Measurements from ENCODE around the gene MAP3K10. TPM values are rescaled to one million over a fixed set of nuclear protein-coding genes. Genes with fewer than 3 reads are reported as not detected.

The MAP3K10 gene
- total RNA-seq, 2 donors from 2014 or later, result 10.5 to 23.8 TPM

- H3K4me1 ChIP-seq (replicated peaks), result peaks cover 12% of the 10 kb centered on the region
- H3K9me3 ChIP-seq, result no peaks in the 10 kb centered on the region
- no peak overlapping the region for H3K4me3 ChIP-seq
- peak; percentile 93 for TF ChIP-seq POLR2AphosphoS5 (IDR thresholded peaks at IDR 0.05)
- no peak for TF ChIP-seq CTCF (IDR thresholded peaks at IDR 0.05)
- no peak for TF ChIP-seq POLR2A (IDR thresholded peaks at IDR 0.05)
- intact Hi-C loops (cut with DNase I), result no loop called here
- WGBS, result 22% methylated on average over 8 of the region's 8 CpGs
- peaks cover 10 to 17% of the 10 kb centered on the region in 2 donors for H3K36me3 ChIP-seq
- H3K27me3 ChIP-seq (replicated peaks; ENCODE audit: insufficient read depth), result no peaks in the 10 kb centered on the region
- DNase-seq (ENCODE audit: low spot score), result peak; percentile 67
- H3K27ac ChIP-seq, result peak overlapping the region; percentile 42 to 53
Measured at GRCh38 chr19:40253611-40254092, 62.4 kb downstream of the MAP3K10 start.

GRCh38 chr19:40254714-40255418 lies 63.6 kb downstream of the MAP3K10 start:
- Histone ChIP-seq H3K9me3 (no peaks in the 10 kb centered on the region), H3K36me3 (peaks cover 10 to 17% of the 10 kb centered on the region in 2 donors), H3K4me3 (no peak overlapping the region), H3K27ac (no peak overlapping the region), H3K4me1 (replicated peaks) (peaks cover 12% of the 10 kb centered on the region), H3K27me3 (replicated peaks; ENCODE audit: insufficient read depth) (no peaks in the 10 kb centered on the region)
- no peak for TF ChIP-seq POLR2AphosphoS5 (IDR thresholded peaks at IDR 0.05)
- intact Hi-C loops (cut with DNase I), result no loop called here
- no peak for DNase-seq (ENCODE audit: low spot score)
- WGBS, result 94% methylated on average over 16 of the region's 16 CpGs

- DNase-seq (ENCODE audit: low spot score), result no peak
- Histone ChIP-seq H3K36me3 (peaks cover 10 to 17% of the 10 kb centered on the region in 2 donors), H3K4me1 (replicated peaks) (peaks cover 12% of the 10 kb centered on the region), H3K27ac (no peak overlapping the region), H3K27me3 (replicated peaks; ENCODE audit: insufficient read depth) (no peaks in the 10 kb centered on the region), H3K9me3 (no peaks in the 10 kb centered on the region), H3K4me3 (no peak overlapping the region)
- no peak for TF ChIP-seq POLR2AphosphoS5 (IDR thresholded peaks at IDR 0.05)
- 88% methylated on average over 3 of the region's 3 CpGs for WGBS
- intact Hi-C loops (cut with DNase I), result no loop called here
Measured at GRCh38 chr19:40255619-40256166, 64.5 kb downstream of the MAP3K10 start.

- Histone ChIP-seq H3K36me3 (peaks cover 10 to 17% of the 10 kb centered on the region in 2 donors), H3K27me3 (replicated peaks; ENCODE audit: insufficient read depth) (no peaks in the 10 kb centered on the region), H3K4me3 (no peak overlapping the region), H3K9me3 (no peaks in the 10 kb centered on the region), H3K4me1 (replicated peaks) (peaks cover 12% of the 10 kb centered on the region), H3K27ac (no peak overlapping the region)
- DNase-seq (ENCODE audit: low spot score), result no peak
- 87% methylated on average over 8 of the region's 8 CpGs for WGBS
- intact Hi-C loops (cut with DNase I), result no loop called here
- TF ChIP-seq CTCF (IDR thresholded peaks at IDR 0.05) (no peak), POLR2AphosphoS5 (IDR thresholded peaks at IDR 0.05) (no peak), POLR2A (IDR thresholded peaks at IDR 0.05) (no peak)
Measured at GRCh38 chr19:40256512-40256911, 65.3 kb downstream of the MAP3K10 start.

- Histone ChIP-seq H3K36me3 (peaks cover 10 to 17% of the 10 kb centered on the region in 2 donors), H3K4me1 (replicated peaks) (peaks cover 12% of the 10 kb centered on the region), H3K27ac (no peak overlapping the region), H3K27me3 (replicated peaks; ENCODE audit: insufficient read depth) (no peaks in the 10 kb centered on the region), H3K4me3 (no peak overlapping the region), H3K9me3 (no peaks in the 10 kb centered on the region)
- no peak for TF ChIP-seq CTCF (IDR thresholded peaks at IDR 0.05)
- 57% methylated on average over 8 of the region's 9 CpGs for WGBS
- DNase-seq (ENCODE audit: low spot score), result peak; percentile 35
- intact Hi-C loops (cut with DNase I), result no loop called here
Measured at GRCh38 chr19:40257096-40257517, 65.9 kb downstream of the MAP3K10 start.

GRCh38 chr19:40261631-40262030 lies 70.4 kb downstream of the MAP3K10 start:
- peaks cover 0 to 3% of the 10 kb centered on the region in 2 donors for H3K36me3 ChIP-seq
- H3K9me3 ChIP-seq, result no peaks in the 10 kb centered on the region
- no peak overlapping the region for H3K27ac ChIP-seq
- 84% methylated on average over 8 of the region's 8 CpGs for WGBS
- peaks cover 7% of the 10 kb centered on the region for H3K4me1 ChIP-seq (replicated peaks)
- no peaks in the 10 kb centered on the region for H3K27me3 ChIP-seq (replicated peaks; ENCODE audit: insufficient read depth)
- intact Hi-C loops (cut with DNase I), result no loop called here
- TF ChIP-seq CTCF (IDR thresholded peaks at IDR 0.05), result no peak
- TF ChIP-seq POLR2AphosphoS5 (IDR thresholded peaks at IDR 0.05), result no peak
- no peak for TF ChIP-seq POLR2A (IDR thresholded peaks at IDR 0.05)
- no peak for DNase-seq (ENCODE audit: low spot score)
- H3K4me3 ChIP-seq, result no peak overlapping the region

All from prostate gland (tissue), 2 donors.